ENCODE data around the gene ALDH5A1.

ALDH5A1 gene

DNA sequence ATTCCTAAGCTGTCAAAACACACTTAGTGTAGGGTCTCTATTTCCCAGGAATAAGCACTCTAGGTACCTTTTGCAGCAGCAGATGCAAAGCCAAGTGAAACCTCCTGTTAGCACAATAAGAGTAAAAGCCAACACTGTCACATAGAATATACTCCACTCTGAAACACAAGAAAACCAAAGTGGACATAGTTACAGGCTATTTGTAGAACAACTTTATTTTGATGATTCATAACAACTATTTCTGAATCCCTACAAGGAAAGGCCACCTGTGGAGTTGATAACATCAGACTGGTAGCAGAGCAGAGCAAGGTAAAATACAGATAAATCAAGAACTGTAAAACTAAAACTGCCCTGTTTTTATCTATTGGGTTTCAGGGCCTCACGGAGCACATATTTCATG is 59.7 kb downstream of the ALDH5A1 start:
- TF ChIP-seq, protein P1, sequence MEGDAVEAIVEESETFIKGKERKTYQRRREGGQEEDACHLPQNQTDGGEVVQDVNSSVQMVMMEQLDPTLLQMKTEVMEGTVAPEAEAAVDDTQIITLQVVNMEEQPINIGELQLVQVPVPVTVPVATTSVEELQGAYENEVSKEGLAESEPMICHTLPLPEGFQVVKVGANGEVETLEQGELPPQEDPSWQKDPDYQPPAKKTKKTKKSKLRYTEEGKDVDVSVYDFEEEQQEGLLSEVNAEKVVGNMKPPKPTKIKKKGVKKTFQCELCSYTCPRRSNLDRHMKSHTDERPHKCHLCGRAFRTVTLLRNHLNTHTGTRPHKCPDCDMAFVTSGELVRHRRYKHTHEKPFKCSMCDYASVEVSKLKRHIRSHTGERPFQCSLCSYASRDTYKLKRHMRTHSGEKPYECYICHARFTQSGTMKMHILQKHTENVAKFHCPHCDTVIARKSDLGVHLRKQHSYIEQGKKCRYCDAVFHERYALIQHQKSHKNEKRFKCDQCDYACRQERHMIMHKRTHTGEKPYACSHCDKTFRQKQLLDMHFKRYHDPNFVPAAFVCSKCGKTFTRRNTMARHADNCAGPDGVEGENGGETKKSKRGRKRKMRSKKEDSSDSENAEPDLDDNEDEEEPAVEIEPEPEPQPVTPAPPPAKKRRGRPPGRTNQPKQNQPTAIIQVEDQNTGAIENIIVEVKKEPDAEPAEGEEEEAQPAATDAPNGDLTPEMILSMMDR (IDR thresholded peaks at IDR 0.05; ENCODE audit: insufficient read depth, low read length, poor library complexity, severe bottlenecking), result no peak
- no peak for TF ChIP-seq EZH2phosphoT487 (conservative IDR thresholded peaks at IDR 0.05; ENCODE audit: low read length)
- Histone ChIP-seq H3K36me3 (ENCODE audit: low read length) (no peaks in the 10 kb centered on the region), H3K9ac (ENCODE audit: low read length) (no peak overlapping the region), H3K79me2 (ENCODE audit: insufficient read depth, low read length) (no peaks in the 10 kb centered on the region), H3K9me2 (replicated peaks; ENCODE audit: insufficient read depth, low read length) (no peaks in the 10 kb centered on the region), H4K20me1 (ENCODE audit: low read depth, low read length) (no peaks in the 10 kb centered on the region), H3K27ac (ENCODE audit: low read depth, low read length) (no peak overlapping the region), H2AFZ (ENCODE audit: low read depth, low read length, severe bottlenecking) (no peak overlapping the region), H3K9me3 (ENCODE audit: insufficient read depth, low read length) (no peaks in the 10 kb centered on the region), H3K4me3 (ENCODE audit: insufficient read depth, low read length, poor library complexity, severe bottlenecking) (no peak overlapping the region), H3K27me3 (ENCODE audit: low read length) (no peaks in the 10 kb centered on the region), H3F3A (ENCODE audit: insufficient read depth) (no peaks in the 10 kb centered on the region), H3K4me2 (ENCODE audit: low read depth, low read length, poor library complexity, severe bottlenecking) (no peak overlapping the region)

DNA sequence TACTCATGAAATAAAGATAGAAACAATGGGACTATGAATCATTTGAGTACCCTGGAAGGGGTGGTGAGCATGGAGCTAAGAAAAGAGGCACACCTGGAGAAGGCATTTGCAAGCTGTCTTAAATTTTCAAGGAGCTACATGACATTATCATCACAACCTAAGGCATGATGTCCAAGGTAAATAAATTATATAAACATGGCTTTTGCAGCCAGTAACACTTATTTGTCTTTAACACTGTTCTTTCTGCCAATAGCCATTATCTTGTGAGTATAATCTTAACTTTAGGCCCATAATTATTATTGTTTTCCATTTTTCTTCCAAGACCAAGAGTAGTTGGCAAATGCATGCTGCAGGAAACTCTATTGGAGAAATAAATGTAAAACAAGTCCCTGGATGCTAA is 63.7 kb downstream of the ALDH5A1 start:
- Histone ChIP-seq H3K27me3 (ENCODE audit: low read length) (no peaks in the 10 kb centered on the region), H4K20me1 (ENCODE audit: low read depth, low read length) (no peaks in the 10 kb centered on the region), H3K27ac (ENCODE audit: low read depth, low read length) (no peak overlapping the region), H3K79me2 (ENCODE audit: insufficient read depth, low read length) (no peaks in the 10 kb centered on the region), H3K4me2 (ENCODE audit: low read depth, low read length, poor library complexity, severe bottlenecking) (no peak overlapping the region), H3K9ac (ENCODE audit: low read length) (no peak overlapping the region), H2AFZ (ENCODE audit: low read depth, low read length, severe bottlenecking) (no peak overlapping the region), H3K4me3 (ENCODE audit: insufficient read depth, low read length, poor library complexity, severe bottlenecking) (no peak overlapping the region), H3F3A (ENCODE audit: insufficient read depth) (no peaks in the 10 kb centered on the region), H3K9me3 (ENCODE audit: insufficient read depth, low read length) (no peaks in the 10 kb centered on the region), H3K36me3 (ENCODE audit: low read length) (no peaks in the 10 kb centered on the region), H3K9me2 (replicated peaks; ENCODE audit: insufficient read depth, low read length) (no peaks in the 10 kb centered on the region)
- no peak for TF ChIP-seq EZH2phosphoT487 (conservative IDR thresholded peaks at IDR 0.05; ENCODE audit: low read length)
- TF ChIP-seq, protein P1 (IDR thresholded peaks at IDR 0.05; ENCODE audit: insufficient read depth, low read length, poor library complexity, severe bottlenecking), result no peak

- Histone ChIP-seq H3F3A (ENCODE audit: insufficient read depth) (no peaks in the 10 kb centered on the region), H3K79me2 (ENCODE audit: insufficient read depth, low read length) (no peaks in the 10 kb centered on the region), H3K4me3 (ENCODE audit: insufficient read depth, low read length, poor library complexity, severe bottlenecking) (no peak overlapping the region), H3K9ac (ENCODE audit: low read length) (no peak overlapping the region), H3K9me2 (replicated peaks; ENCODE audit: insufficient read depth, low read length) (no peaks in the 10 kb centered on the region), H3K4me2 (ENCODE audit: low read depth, low read length, poor library complexity, severe bottlenecking) (no peak overlapping the region), H3K27me3 (ENCODE audit: low read length) (no peaks in the 10 kb centered on the region), H3K36me3 (ENCODE audit: low read length) (no peaks in the 10 kb centered on the region), H3K9me3 (ENCODE audit: insufficient read depth, low read length) (no peaks in the 10 kb centered on the region), H4K20me1 (ENCODE audit: low read depth, low read length) (no peaks in the 10 kb centered on the region), H2AFZ (ENCODE audit: low read depth, low read length, severe bottlenecking) (no peak overlapping the region), H3K27ac (ENCODE audit: low read depth, low read length) (no peak overlapping the region)
- no peak for TF ChIP-seq EZH2phosphoT487 (conservative IDR thresholded peaks at IDR 0.05; ENCODE audit: low read length)
- TF ChIP-seq, protein P1 (IDR thresholded peaks at IDR 0.05; ENCODE audit: insufficient read depth, low read length, poor library complexity, severe bottlenecking), result no peak
Measured at GRCh38 chr6:24564081-24564480, 69.3 kb downstream of the ALDH5A1 start.
